Gastrocnemius medialis (tissue), 4 donors: ENCODE measurements around the gene ST8SIA6.

Experiments
- CTCF ChIP-seq, 5 experiments: fragments of 450-650 bp in 3 of 5; fragments of 200-600 bp in 2 of 5; sonication (generic) in 2 of 5; IDR thresholded peaks in 4 of 5; conservative IDR thresholded peaks in 1 of 5; 1 replicate in 4 of 5; 2 replicates in 1 of 5; pipeline ENCODE4 v1.5.1; 2016 to 2019; ENCODE audit warnings: antibody characterized with exemption in 5 of 5, mild to moderate bottlenecking in 3 of 5, moderate library complexity in 3 of 5
- POLR2A ChIP-seq, 2 donors: fragments of 450-650 bp; IDR thresholded peaks; one replicate each; pipeline ENCODE4 v1.6.1; 2017; ENCODE audit warnings: antibody characterized with exemption in 2 of 2, mild to moderate bottlenecking in 2 of 2, moderate library complexity in 2 of 2

GRCh38 chr10:17464545-17464944 lies 10.2 kb upstream of the ST8SIA6 start:
- TF ChIP-seq CTCF (IDR thresholded peaks at IDR 0.05 in 4 of 5, conservative IDR thresholded peaks at IDR 0.05 in 1 of 5) (no peak), POLR2A (IDR thresholded peaks at IDR 0.05) (no peak)
